Measurements from ENCODE around the gene UBE2L3. TPM values are rescaled to one million over a fixed set of nuclear protein-coding genes. Genes with fewer than 3 reads are reported as not detected.

The UBE2L3 gene
- total RNA-seq, 2 experiments from 2014 or later, result 50.3 to 54.9 TPM

DNA sequence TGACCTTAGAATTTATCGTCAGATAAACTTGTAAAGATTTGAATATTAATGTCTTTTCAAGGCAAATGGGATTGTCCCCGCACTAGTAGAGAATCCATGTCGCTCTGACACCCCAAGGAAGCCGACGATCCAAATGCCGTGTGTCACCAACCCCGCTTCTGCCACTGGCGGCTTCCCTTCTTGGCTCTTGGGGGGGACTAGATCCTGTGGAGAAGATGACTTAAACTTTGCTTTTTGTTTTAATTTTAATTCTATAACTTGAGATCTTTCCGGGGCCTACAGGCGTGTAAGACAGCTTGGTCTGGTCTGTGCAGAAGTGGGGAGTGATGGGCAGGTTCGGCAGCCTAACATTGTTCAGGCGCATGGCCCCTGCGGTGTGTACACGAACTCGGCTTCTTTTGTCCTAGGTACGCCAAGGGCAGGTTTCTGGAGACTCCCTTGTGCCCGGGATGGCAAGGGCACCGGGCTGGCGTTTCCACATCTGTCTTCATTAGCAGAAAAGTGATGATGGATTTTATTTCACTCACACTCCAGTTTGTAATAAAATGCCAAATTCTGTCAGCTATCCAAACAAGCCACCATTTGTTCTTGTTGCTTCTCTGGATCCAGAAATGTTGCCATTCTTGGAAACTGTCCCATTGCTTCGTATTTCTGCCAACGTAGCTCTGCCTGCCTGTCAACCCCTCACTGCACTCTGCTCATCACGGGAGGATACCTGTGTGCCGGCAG, 55.6 kb downstream of the UBE2L3 start:
- intact Hi-C loops (cut with micrococcal nuclease), result no loop called here
- no peak for ATAC-seq
- DNase-seq, result no peak
- no peak overlapping the region for H3K27ac Mint-ChIP-seq
- peaks cover 25% of the 10 kb centered on the region for H3K36me3 Mint-ChIP-seq (ENCODE audit: low read depth)
- TF ChIP-seq, protein P1, sequence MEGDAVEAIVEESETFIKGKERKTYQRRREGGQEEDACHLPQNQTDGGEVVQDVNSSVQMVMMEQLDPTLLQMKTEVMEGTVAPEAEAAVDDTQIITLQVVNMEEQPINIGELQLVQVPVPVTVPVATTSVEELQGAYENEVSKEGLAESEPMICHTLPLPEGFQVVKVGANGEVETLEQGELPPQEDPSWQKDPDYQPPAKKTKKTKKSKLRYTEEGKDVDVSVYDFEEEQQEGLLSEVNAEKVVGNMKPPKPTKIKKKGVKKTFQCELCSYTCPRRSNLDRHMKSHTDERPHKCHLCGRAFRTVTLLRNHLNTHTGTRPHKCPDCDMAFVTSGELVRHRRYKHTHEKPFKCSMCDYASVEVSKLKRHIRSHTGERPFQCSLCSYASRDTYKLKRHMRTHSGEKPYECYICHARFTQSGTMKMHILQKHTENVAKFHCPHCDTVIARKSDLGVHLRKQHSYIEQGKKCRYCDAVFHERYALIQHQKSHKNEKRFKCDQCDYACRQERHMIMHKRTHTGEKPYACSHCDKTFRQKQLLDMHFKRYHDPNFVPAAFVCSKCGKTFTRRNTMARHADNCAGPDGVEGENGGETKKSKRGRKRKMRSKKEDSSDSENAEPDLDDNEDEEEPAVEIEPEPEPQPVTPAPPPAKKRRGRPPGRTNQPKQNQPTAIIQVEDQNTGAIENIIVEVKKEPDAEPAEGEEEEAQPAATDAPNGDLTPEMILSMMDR (IDR thresholded peaks at IDR 0.05), result no peak
- no peak overlapping the region for H3K4me3 Mint-ChIP-seq
- no peaks in the 10 kb centered on the region for H3K27me3 Mint-ChIP-seq
- POLR2A ChIA-PET, result interaction anchor here (2.2 kb wide), 1 partner anchor 19 kb away, joined by 11 read pairs; the partner anchor contains the start of gene SDF2L1
- CTCF ChIA-PET, result interaction anchor here (0.6 to 6.5 kb wide), 7 partner anchors 9 to 23 kb away, joined by 3 to 37 read pairs (median 3); partner anchors contain the start of genes CCDC116 and SDF2L1
- H3K9me3 Mint-ChIP-seq, result no peaks in the 10 kb centered on the region
- peaks cover 27% of the 10 kb centered on the region for H3K4me1 Mint-ChIP-seq (ENCODE audit: low read depth)

DNA sequence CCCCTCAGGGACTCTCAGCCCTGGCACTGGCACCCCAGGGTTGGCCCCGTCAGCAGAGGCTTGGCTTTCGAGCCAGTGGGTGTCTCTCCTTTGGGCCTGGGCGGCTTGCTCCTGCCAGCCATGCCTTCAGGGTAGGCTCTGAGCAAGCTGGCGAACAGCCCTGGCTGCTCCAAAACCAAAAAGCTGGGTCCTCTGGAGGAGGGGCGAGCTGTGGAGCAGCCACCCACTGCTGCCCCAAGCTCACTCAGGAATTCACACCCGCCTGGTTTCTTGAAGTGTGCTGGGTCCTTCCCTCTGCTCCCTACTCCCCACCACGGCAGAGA, 56.1 kb downstream of the UBE2L3 start:
- peaks cover 30% of the 10 kb centered on the region for H3K4me1 Mint-ChIP-seq (ENCODE audit: low read depth)
- H3K27ac Mint-ChIP-seq, result no peak overlapping the region
- H3K4me3 Mint-ChIP-seq, result no peak overlapping the region
- H3K9me3 Mint-ChIP-seq, result no peaks in the 10 kb centered on the region
- no peaks in the 10 kb centered on the region for H3K27me3 Mint-ChIP-seq
- DNase-seq (no peak), ATAC-seq (no peak)
- H3K36me3 Mint-ChIP-seq (ENCODE audit: low read depth), result peaks cover 30% of the 10 kb centered on the region
- POLR2A ChIA-PET, result interaction anchor here (2.2 kb wide), 1 partner anchor 19 kb away, joined by 11 read pairs; the partner anchor contains the start of gene SDF2L1
- intact Hi-C loops (cut with micrococcal nuclease), result no loop called here
- CTCF ChIA-PET, result interaction anchor here (0.6 to 6.5 kb wide), 7 partner anchors 9 to 23 kb away, joined by 3 to 37 read pairs (median 3); partner anchors contain the start of genes CCDC116 and SDF2L1
- TF ChIP-seq, protein P1 (IDR thresholded peaks at IDR 0.05), result no peak

DNA sequence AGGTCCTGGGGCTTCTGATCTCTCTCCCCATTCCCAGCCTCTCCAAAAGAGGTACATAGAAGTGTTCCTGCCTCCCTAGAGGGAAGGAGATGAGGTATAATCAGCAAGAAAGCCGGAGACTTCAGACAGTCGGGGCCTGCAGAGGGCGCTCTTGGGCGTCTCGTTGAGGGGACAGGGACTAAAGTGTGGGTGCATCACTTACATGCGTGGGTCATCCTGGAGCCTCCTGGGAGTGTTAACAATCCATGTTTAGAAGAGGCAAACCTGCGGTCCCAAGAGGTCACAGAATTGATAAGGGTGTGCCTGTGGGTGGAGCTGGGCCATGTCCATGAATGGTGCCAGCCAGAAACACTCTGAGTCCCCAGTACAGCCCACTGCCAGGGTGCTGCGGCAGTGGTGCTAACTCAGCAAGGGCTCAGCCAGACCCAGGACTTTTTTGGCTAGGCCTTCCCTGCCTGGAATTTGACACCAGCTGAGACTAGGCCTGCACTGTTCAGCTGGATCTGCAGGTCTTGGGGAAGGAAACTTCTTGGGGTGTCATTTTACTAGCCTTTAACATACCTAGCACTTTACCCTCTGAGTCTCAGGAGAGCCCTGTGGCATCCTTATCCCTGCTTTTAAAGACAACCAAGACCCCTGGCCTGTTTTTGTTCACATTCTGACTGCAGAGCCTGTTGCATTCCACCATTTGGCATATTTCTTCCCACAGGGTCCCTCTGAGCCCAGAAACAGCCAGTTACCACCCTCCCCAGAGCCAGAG, 56.8 kb downstream of the UBE2L3 start:
- Mint-ChIP-seq H3K4me3 (no peak overlapping the region), H3K36me3 (ENCODE audit: low read depth) (peaks cover 35% of the 10 kb centered on the region), H3K27ac (peak overlapping the region; percentile 73), H3K4me1 (ENCODE audit: low read depth) (peaks cover 32% of the 10 kb centered on the region), H3K27me3 (no peaks in the 10 kb centered on the region), H3K9me3 (no peaks in the 10 kb centered on the region)
- CTCF ChIA-PET, result interaction anchor here (1.1 to 6.5 kb wide), 5 partner anchors 8 to 22 kb away, joined by 3 to 37 read pairs (median 8); partner anchors contain the start of genes CCDC116 and SDF2L1
- DNase-seq, result peak; percentile 66
- TF ChIP-seq, protein P1 (IDR thresholded peaks at IDR 0.05), result peak; percentile 65
- ATAC-seq, result no peak
- POLR2A ChIA-PET, result interaction anchor here (0.6 to 2.2 kb wide), 6 partner anchors 8 to 604 kb away, joined by 3 to 11 read pairs (median 5); partner anchors contain the start of gene SDF2L1
- intact Hi-C loops (cut with micrococcal nuclease), result no loop called here

DNA sequence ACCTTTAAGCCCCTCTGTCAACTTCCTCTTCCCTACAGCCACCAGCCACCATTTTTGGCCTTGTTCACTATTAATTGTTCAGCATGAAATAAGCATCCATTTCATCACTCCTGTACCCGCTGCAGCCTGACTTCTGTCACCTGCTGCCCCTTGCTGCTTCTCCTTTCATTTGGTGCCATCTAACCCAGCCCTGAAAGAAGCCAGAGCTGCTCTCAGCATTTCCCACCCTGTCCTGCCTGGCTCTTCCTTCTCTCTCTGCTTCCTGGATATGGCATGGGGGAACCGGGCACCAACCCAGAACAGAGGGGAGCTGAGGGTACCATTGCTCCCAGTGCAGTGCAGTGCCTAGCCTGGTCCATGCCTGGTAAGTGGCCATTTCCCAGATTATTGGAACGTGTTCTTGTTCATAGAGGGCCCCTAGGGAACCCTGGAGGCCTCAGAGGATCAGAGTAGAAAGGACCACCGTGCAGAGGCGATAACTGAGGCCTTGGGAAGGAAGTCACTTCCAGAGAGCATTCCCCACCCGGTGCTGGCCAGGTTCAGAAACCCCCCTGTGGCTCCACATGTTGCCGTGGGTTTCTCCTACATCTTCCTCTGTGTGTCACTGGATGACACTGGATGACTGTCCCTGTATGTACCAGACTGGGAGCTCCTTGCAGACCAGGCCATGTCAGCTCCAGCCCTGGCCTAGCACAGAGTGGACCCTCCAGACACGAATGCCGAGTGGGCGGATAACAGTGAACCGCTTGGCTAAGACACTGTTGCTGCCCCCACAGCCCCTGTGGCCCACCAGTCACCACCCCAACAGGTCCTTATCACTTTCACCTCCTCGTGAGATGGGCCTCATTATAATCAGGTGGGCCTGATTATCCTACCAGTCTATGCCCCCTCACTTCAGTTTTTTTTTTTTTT, 57.6 kb downstream of the UBE2L3 start:
- Mint-ChIP-seq H3K4me1 (ENCODE audit: low read depth) (peaks cover 32% of the 10 kb centered on the region), H3K27me3 (no peaks in the 10 kb centered on the region), H3K9me3 (no peaks in the 10 kb centered on the region), H3K36me3 (ENCODE audit: low read depth) (peaks cover 34% of the 10 kb centered on the region), H3K4me3 (no peak overlapping the region), H3K27ac (peak overlapping the region; percentile 73)
- ChIA-PET POLR2A (interaction anchor here (0.6 to 1.5 kb wide), 5 partner anchors 9 to 604 kb away, joined by 3 to 6 read pairs (median 5); no protein-coding TSS in a partner anchor), CTCF (interaction anchor here (0.8 to 6.5 kb wide), 5 partner anchors 11 to 21 kb away, joined by 3 to 37 read pairs (median 8); partner anchors contain the start of gene SDF2L1)
- TF ChIP-seq, protein P1 (IDR thresholded peaks at IDR 0.05), result no peak
- ATAC-seq (no peak), DNase-seq (no peak)
- intact Hi-C loops (cut with micrococcal nuclease), result no loop called here

All from activated CD8-positive, alpha-beta T cell treated with anti-CD3 and anti-CD28 coated beads for 36 hours (primary cell).